Type B pancreatic cell (in vitro differentiated cells): ENCODE data around the gene PTTG1IP. TPM values are rescaled to one million over a fixed set of nuclear protein-coding genes. Genes with fewer than 3 reads are reported as not detected.

Experiments used
- DNase-seq: peaks from one replicate; pipeline ENCODE4 v3.0.0; 2021; ENCODE audit warnings: mixed read lengths; ENCODE audit not compliant: unreplicated experiment; ENCODE audit errors: extremely low spot score
- H3K27ac Mint-ChIP-seq: 2 replicates; pipeline ENCODE4 v1.8.0; 2021; ENCODE audit warnings: mild to moderate bottlenecking, mixed read lengths
- H3K27me3 Mint-ChIP-seq: 2 replicates; pipeline ENCODE4 v1.8.0; 2021; ENCODE audit warnings: mixed read lengths
- H3K36me3 Mint-ChIP-seq: 2 replicates; pipeline ENCODE4 v1.8.0; 2021; ENCODE audit warnings: mixed read lengths
- H3K4me1 Mint-ChIP-seq: one replicate; pipeline ENCODE4 v1.8.0; 2021; ENCODE audit warnings: mixed read lengths; ENCODE audit not compliant: unreplicated experiment
- H3K4me3 Mint-ChIP-seq: 2 replicates; pipeline ENCODE4 v1.8.0; 2021; ENCODE audit warnings: mild to moderate bottlenecking, mixed read lengths
- H3K9me3 Mint-ChIP-seq: 2 replicates; pipeline ENCODE4 v1.8.0; 2021; ENCODE audit warnings: mixed read lengths
- total RNA-seq: library from RNA; stranded (reverse); gene quantifications from 2 replicates; pipeline ENCODE4 v1.2.1, GENCODE V29; 2021; ENCODE audit warnings: low replicate concordance
- TF ChIP-seq, protein P1 (sequence below): fragments of 200-600 bp; sonication (generic); conservative IDR thresholded peaks from 2 replicates; pipeline ENCODE4 v1.5.0; 2021; ENCODE audit warnings: antibody characterized with exemption, mild to moderate bottlenecking

The PTTG1IP gene
- total RNA-seq, 1 donor from 2014 or later, result 168 TPM

DNA sequence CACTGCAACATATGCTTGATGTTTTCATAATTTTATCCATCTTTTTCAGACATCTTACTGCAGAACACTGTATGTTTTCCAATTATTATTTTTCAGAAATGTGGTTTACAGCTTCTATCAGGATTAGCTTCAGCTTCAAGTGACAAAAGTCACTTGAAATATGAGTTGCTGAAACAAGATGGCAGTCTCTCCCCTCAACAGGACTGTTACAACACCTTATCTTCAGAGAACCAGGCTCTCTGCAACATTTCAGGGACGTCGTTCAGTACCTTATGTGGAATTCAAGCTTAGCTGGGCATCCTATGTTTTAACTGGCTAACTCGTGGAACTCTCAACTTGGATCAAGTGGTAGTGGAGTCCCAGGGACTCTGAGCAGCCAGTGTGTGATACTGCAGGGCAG lies 69.8 kb downstream of the PTTG1IP start:
- H3K4me1 Mint-ChIP-seq, result peaks cover 26% of the 10 kb centered on the region
- H3K27me3 Mint-ChIP-seq, result no peaks in the 10 kb centered on the region
- peaks cover 12% of the 10 kb centered on the region for H3K36me3 Mint-ChIP-seq
- TF ChIP-seq, protein P1, sequence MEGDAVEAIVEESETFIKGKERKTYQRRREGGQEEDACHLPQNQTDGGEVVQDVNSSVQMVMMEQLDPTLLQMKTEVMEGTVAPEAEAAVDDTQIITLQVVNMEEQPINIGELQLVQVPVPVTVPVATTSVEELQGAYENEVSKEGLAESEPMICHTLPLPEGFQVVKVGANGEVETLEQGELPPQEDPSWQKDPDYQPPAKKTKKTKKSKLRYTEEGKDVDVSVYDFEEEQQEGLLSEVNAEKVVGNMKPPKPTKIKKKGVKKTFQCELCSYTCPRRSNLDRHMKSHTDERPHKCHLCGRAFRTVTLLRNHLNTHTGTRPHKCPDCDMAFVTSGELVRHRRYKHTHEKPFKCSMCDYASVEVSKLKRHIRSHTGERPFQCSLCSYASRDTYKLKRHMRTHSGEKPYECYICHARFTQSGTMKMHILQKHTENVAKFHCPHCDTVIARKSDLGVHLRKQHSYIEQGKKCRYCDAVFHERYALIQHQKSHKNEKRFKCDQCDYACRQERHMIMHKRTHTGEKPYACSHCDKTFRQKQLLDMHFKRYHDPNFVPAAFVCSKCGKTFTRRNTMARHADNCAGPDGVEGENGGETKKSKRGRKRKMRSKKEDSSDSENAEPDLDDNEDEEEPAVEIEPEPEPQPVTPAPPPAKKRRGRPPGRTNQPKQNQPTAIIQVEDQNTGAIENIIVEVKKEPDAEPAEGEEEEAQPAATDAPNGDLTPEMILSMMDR, result no peak
- H3K4me3 Mint-ChIP-seq, result peak overlapping the region; percentile 92
- no peak overlapping the region for H3K27ac Mint-ChIP-seq
- DNase-seq, result no peak
- H3K9me3 Mint-ChIP-seq, result no peaks in the 10 kb centered on the region

DNA sequence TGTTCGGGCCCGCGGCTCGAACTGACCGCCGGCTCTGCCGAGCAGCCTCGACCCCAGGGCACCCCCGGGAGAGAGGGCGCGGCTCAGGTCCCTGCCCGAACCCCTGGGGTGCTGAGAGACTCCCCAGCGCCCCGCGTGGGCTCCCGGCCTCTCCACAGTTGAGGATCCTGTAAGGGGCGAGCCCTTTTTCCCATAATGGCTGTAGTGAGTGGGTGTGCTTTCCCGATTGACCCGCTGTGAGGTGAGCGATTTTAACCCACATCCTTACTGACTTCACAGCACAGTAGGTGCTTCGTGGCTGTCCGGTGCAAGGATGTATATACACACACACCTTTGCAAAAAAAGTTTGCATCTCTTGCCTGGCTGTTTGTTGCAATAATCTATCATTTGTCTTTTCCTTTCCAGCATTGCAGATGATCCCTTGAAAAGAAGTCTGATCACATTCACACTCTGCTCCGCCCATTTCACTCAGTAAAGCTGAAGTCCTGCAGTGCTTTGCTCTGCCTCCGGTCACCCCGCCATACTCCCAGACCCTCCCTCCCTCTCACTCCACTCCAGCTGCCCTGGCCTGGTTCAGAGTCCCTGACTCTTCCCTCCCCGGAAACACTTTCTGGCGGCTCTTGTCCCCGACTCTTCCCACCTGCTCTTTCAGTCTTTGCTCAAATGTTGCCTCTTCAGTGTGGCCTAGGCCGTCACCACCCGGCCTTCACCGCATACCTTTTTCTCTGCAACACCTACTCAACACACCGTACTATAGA lies 70.9 kb downstream of the PTTG1IP start:
- TF ChIP-seq, protein P1, result peak; percentile 9
- Mint-ChIP-seq H3K4me3 (peak overlapping the region; percentile 92), H3K4me1 (peaks cover 30% of the 10 kb centered on the region), H3K36me3 (peaks cover 15% of the 10 kb centered on the region), H3K27ac (peak overlapping the region; percentile 91), H3K9me3 (no peaks in the 10 kb centered on the region), H3K27me3 (no peaks in the 10 kb centered on the region)
- no peak for DNase-seq

DNA sequence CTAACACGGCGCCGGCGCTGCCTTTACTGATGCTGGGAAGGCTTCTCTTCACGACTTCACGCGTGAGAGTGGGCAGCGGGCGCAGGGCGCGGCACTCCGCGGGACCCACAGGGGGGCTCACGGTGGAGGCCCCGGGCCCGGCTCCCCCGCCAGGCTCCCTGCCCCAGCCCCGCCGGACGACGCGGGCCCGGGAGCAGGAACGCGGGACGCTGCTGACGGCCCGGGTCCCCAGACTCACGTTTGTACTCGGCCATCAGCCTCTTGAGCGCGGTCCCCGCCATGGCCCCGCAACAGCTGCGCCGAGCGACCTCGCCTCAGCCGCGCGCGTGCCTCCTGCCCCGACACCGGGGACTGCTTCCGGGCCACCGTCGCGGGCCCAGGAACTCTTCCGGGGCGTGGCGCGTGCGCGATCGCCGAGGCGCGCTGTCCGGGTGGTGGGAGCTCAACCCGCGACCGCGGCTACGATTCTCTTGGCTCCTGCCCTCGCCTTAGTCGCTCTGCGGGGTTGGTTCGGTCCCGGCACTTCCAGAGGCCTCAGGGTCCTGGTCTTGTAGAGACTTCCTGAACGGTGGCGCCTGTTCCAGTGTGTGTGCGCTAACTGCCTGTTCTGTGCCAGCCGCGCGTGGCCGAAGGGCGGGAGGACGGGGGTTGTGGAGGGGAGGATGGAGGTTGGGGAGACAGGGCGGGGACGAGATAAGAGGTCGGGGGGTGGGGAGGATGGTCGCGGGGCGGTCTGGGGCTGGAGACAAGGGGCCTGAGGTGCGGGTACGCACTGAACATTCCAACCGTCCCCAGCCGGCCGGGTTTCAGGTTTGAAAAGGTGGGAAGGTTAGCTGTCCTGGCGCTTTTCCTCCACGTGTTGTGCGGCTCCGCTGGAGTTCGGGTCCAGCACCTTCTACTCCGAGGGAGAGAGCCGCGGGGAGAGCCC lies 71.8 kb downstream of the PTTG1IP start, which contains the start of gene UBE2G2:
Gene UBE2G2 (minus strand): TSS at position 353 of the 928 bp plus-strand sequence. CDS start 72 bp downstream, at position 281.
- DNase-seq, result peak; percentile 93

DNA sequence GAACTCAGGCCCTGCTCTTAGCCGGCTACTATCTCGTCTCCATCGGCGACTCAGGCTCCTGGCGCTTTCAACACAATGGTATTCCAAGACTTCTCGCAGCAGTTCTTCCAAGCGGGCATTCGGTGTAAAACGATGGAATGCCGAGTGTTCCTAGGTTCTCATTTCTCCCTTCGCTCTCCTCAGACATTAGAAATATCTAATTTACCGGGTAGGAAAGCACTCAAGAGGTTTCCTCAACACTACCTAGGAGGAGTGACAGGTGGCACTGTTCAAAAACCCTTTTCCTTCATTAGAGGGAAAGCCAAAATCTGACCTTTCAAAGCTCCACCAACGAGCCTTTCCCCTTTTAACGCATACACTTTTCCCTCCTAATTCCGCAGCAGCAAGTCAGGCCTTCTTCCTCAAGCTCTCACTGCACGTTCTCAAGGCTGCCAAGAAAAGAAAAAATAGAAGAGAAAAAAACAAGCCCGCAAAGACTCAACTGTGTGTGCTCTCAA lies 72.5 kb downstream of the PTTG1IP start:
- Mint-ChIP-seq H3K36me3 (peaks cover 26% of the 10 kb centered on the region), H3K4me1 (peaks cover 30% of the 10 kb centered on the region), H3K27ac (peak overlapping the region; percentile 93), H3K9me3 (no peaks in the 10 kb centered on the region), H3K27me3 (no peaks in the 10 kb centered on the region), H3K4me3 (peak overlapping the region; percentile 99)
- TF ChIP-seq, protein P1, result peak; percentile 38
- DNase-seq, result no peak

More for the DNA sequence above, 71.8 kb downstream of the PTTG1IP start, which contains the start of gene UBE2G2:
- peak within 1 kb of the TSS; percentile 93 for H3K27ac Mint-ChIP-seq
- no peaks in the 10 kb centered on the region for H3K9me3 Mint-ChIP-seq
- peaks cover 19% of the 10 kb centered on the region for H3K36me3 Mint-ChIP-seq
- H3K4me3 Mint-ChIP-seq, result peak within 1 kb of the TSS; percentile 99
- no peaks in the 10 kb centered on the region for H3K27me3 Mint-ChIP-seq
- TF ChIP-seq, protein P1, result peak; percentile 5
- H3K4me1 Mint-ChIP-seq, result peaks cover 30% of the 10 kb centered on the region

DNA sequence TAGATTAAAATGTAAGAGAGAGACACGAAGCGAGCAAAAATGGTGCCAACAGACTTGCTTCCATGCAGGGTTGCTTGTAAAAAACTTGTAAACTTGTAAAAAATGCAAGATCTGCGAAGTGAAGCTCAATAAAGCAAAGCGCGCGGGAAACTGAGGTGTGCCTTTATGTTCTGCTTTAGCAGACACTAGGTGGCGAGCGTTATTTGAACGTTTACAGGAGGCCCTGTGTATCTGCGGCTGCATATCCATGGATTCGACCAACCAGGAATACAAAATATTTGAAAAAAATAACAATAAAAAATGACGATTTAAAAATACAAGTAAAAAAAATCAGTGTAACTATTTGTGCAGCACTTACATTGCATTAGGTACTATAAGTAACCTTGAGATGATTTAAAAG lies 73.4 kb downstream of the PTTG1IP start:
- Mint-ChIP-seq H3K27ac (peak overlapping the region; percentile 50), H3K4me3 (peak overlapping the region; percentile 99), H3K9me3 (no peaks in the 10 kb centered on the region), H3K27me3 (no peaks in the 10 kb centered on the region), H3K36me3 (peaks cover 26% of the 10 kb centered on the region), H3K4me1 (peaks cover 30% of the 10 kb centered on the region)
- DNase-seq, result no peak
- TF ChIP-seq, protein P1, result peak; percentile 67
